ENCODE data around the gene THAP4. TPM values are rescaled to one million over a fixed set of nuclear protein-coding genes. Genes with fewer than 3 reads are reported as not detected.
"Not testable (repeated sequence)": the region's sequence is repeated elsewhere in the genome, so short reads cannot be mapped to it uniquely, and the experiment has no call there.

The THAP4 gene
- total RNA-seq, 1 donor from 2014 or later: 73.2 TPM

GRCh38 chr2:241595600-241596140 lies 41.3 kb downstream of the THAP4 start:
- no peak for DNase-seq (ENCODE audit: low spot score)
- intact Hi-C loops (cut with DNase I): no loop called here

GRCh38 chr2:241593271-241593670 lies 43.7 kb downstream of the THAP4 start:
- intact Hi-C loops (cut with DNase I): no loop called here

GRCh38 chr2:241592126-241592845 lies 44.7 kb downstream of the THAP4 start:
- intact Hi-C loops (cut with DNase I): no loop called here

More at GRCh38 chr2:241593271-241593670, 43.7 kb downstream of the THAP4 start:
- DNase-seq (ENCODE audit: low spot score): no peak

GRCh38 chr2:241590496-241591455 lies 46.2 kb downstream of the THAP4 start:
- intact Hi-C loops (cut with DNase I); DNase-seq (ENCODE audit: low spot score): not testable (repeated sequence)

More at GRCh38 chr2:241592126-241592845, 44.7 kb downstream of the THAP4 start:
- no peak for DNase-seq (ENCODE audit: low spot score)

- not testable (repeated sequence) for DNase-seq (ENCODE audit: low spot score)
Observed at GRCh38 chr2:241589863-241590262, 47.1 kb downstream of the THAP4 start.

GRCh38 chr2:241586564-241587264 lies 50.2 kb downstream of the THAP4 start:
- DNase-seq (ENCODE audit: low spot score): no peak
- intact Hi-C loops (cut with DNase I): no loop called here

More at GRCh38 chr2:241589863-241590262, 47.1 kb downstream of the THAP4 start:
- intact Hi-C loops (cut with DNase I): not testable (repeated sequence)

- no peak for DNase-seq (ENCODE audit: low spot score)
- intact Hi-C loops (cut with DNase I): no loop called here
Observed at GRCh38 chr2:241584436-241584835, 52.5 kb downstream of the THAP4 start.

- DNase-seq (ENCODE audit: low spot score): no peak
- intact Hi-C loops (cut with DNase I): no loop called here
Observed at GRCh38 chr2:241582806-241583205, 54.2 kb downstream of the THAP4 start.

GRCh38 chr2:241582328-241582727 lies 54.6 kb downstream of the THAP4 start:
- peak; percentile 29 for DNase-seq (ENCODE audit: low spot score)
- intact Hi-C loops (cut with DNase I): no loop called here

- no peak for DNase-seq (ENCODE audit: low spot score)
- intact Hi-C loops (cut with DNase I): no loop called here
Observed at GRCh38 chr2:241579281-241579680, 57.7 kb downstream of the THAP4 start.

- peak; percentile 44 for DNase-seq (ENCODE audit: low spot score)
- intact Hi-C loops (cut with DNase I): no loop called here
Observed at GRCh38 chr2:241577413-241578122, 59.4 kb downstream of the THAP4 start.

- intact Hi-C loops (cut with DNase I): no loop called here
- DNase-seq (ENCODE audit: low spot score): peak; percentile 70
Observed at GRCh38 chr2:241576293-241576654, 60.7 kb downstream of the THAP4 start.

GRCh38 chr2:241575624-241576292 lies 61.2 kb downstream of the THAP4 start:
- DNase-seq (ENCODE audit: low spot score): no peak
- intact Hi-C loops (cut with DNase I): no loop called here

- intact Hi-C loops (cut with DNase I): no loop called here
Observed at GRCh38 chr2:241574911-241575623, 61.9 kb downstream of the THAP4 start.

GRCh38 chr2:241573741-241574140 lies 63.2 kb downstream of the THAP4 start:
- no peak for DNase-seq (ENCODE audit: low spot score)
- intact Hi-C loops (cut with DNase I): no loop called here

More at GRCh38 chr2:241574911-241575623, 61.9 kb downstream of the THAP4 start:
- peak; percentile 35 for DNase-seq (ENCODE audit: low spot score)

- intact Hi-C loops (cut with DNase I); DNase-seq (ENCODE audit: low spot score): not testable (repeated sequence)
Observed at GRCh38 chr2:241572915-241573651, 63.9 kb downstream of the THAP4 start.

Measured in cardiac septum (tissue), 1 donor.